ENCODE data around the gene ADRB1. TPM values are rescaled to one million over a fixed set of nuclear protein-coding genes. Genes with fewer than 3 reads are reported as not detected.
A peak's percentile ranks its signal among the peaks of the same experiment; 100 is the strongest.

Gene ADRB1
- total RNA-seq, 6 donors from 2014 or later: 18.9 to 37.2 (median 26.8) TPM

DNA sequence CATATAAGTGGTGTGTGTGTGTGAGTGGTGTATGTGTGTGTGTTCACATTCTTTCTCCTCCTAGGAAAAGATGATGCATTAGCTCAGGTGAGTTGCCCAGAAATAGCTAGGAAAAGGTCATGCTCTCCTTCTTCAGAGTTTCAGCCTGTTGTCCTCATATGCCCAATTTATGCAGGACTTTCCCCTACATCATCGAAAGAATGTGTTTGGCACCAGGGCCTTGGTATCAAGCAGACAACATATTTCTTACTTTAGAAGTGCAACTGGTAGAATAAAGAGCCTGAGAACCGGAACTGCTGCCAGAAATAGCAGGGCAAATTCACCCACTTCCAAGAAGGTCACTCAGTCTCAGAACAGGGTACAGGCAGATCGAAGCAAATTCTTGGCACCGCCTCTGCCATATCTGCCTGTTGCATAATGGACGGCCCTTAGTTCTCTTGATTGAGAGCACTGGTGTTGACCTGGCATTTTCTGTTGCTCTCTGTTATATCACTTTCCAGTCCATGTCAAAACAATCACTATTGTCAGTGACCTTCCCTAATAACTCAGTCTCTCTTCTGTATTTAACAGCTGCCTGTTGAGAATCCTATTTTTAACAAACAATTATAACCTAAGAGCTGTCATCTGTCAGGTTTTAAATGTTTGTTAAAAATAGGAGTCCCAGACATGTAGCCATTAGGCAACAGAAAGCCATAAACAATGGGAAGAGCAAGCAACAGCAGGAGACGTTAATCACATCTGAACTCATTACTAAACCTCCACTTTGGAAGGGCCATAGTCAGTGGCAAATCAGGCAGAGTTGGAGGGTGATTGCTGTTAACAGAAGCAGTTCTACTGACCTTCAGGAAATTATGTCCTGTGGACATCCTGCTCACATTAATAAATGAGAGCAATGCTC is 20.7 kb downstream of the ADRB1 start:
- H3K4me1 ChIP-seq: peaks cover 12 to 30% (median 20%) of the 10 kb centered on the region in 4 donors
- TF ChIP-seq POLR2A (IDR thresholded peaks at IDR 0.05) (no peak), EP300 (IDR thresholded peaks at IDR 0.05) (peak in 1 of 4 donors; percentile 55), POLR2AphosphoS5 (IDR thresholded peaks at IDR 0.05) (peak in 1 of 2 donors; percentile 46)
- TF ChIP-seq, protein P1, sequence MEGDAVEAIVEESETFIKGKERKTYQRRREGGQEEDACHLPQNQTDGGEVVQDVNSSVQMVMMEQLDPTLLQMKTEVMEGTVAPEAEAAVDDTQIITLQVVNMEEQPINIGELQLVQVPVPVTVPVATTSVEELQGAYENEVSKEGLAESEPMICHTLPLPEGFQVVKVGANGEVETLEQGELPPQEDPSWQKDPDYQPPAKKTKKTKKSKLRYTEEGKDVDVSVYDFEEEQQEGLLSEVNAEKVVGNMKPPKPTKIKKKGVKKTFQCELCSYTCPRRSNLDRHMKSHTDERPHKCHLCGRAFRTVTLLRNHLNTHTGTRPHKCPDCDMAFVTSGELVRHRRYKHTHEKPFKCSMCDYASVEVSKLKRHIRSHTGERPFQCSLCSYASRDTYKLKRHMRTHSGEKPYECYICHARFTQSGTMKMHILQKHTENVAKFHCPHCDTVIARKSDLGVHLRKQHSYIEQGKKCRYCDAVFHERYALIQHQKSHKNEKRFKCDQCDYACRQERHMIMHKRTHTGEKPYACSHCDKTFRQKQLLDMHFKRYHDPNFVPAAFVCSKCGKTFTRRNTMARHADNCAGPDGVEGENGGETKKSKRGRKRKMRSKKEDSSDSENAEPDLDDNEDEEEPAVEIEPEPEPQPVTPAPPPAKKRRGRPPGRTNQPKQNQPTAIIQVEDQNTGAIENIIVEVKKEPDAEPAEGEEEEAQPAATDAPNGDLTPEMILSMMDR (IDR thresholded peaks at IDR 0.05): no peak
- DNase-seq (peak in 1 of 2 donors; percentile 81), ATAC-seq (ENCODE audit: low FRiP score in 2 of 2) (peak; percentile 21 to 81)
- no peaks in the 10 kb centered on the region for H3K27me3 ChIP-seq
- 36 to 47% methylated on average over 5 to 6 of the region's 6 CpGs for WGBS, 2 donors
- H3K4me3 ChIP-seq: no peak overlapping the region
- no peaks in the 10 kb centered on the region for H3K9me3 ChIP-seq
- H3K36me3 ChIP-seq: no peaks in the 10 kb centered on the region
- H3K27ac ChIP-seq: peak overlapping the region; percentile 3 to 35 (median 12)

DNA sequence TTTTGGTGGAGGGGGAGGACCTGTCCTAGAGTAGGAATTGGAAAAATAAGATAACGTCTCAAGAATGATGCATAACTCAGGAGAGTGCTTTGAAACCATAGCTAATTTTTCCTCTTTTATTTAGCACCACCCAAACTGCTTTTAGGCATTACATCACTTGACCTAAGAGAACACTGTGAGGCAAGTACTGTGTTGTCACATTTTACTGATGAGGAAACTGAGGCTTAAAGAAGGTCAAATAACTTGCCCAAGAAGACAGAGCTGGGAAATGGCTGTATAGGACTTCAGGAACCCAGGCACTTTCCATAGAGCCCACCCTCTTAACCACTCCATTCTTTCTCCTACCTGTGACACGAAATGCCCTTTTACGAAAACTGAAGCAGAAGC is 21.4 kb downstream of the ADRB1 start:
- no peaks in the 10 kb centered on the region for H3K27me3 ChIP-seq
- no peak for ATAC-seq (ENCODE audit: low FRiP score in 2 of 2)
- no peaks in the 10 kb centered on the region for H3K9me3 ChIP-seq
- TF ChIP-seq, protein P1 (IDR thresholded peaks at IDR 0.05): no peak
- peaks cover 12 to 30% (median 18%) of the 10 kb centered on the region in 4 donors for H3K4me1 ChIP-seq
- no peak overlapping the region for H3K4me3 ChIP-seq
- DNase-seq: no peak
- WGBS, 2 donors: 86 to 88% methylated on average over 3 of the region's 3 CpGs
- H3K36me3 ChIP-seq: no peaks in the 10 kb centered on the region
- peak overlapping the region in 2 of 4 donors; percentile 7 to 35 for H3K27ac ChIP-seq

DNA sequence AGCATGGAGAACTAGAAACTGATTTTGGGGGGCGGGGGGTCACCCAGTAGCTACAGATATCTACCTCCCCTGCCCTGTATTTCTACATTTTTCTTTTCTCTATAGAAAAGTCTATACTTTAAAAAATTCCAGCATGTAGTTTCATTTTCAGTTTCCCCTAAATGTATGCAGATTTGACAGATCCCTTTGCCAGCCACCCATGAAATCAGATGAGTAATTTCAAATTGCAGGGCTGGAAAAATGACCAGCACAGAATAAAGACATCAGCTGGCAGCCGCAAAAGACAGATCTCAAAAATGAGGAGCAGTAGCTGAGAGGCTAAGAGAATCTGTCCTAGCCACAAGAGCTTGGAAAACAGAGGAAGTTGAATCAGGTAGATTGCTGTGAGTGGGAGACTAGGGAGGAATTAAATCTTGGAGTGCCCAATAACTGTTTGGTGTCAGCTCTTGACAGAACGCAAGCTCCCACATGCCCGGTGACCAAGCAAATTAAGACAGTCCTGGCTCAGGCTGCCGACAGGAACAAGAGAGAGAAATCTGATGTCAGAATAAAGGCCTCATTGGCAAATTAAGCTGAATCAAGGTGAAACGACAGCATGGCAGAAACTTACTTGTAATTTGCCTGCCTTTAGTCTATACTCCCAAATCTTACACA is 24.5 kb downstream of the ADRB1 start:
- ATAC-seq (ENCODE audit: low FRiP score in 2 of 2) (no peak), DNase-seq (no peak)
- H3K9me3 ChIP-seq: no peaks in the 10 kb centered on the region
- 70 to 72% methylated on average over 6 of the region's 6 CpGs for WGBS, 2 donors
- H3K36me3 ChIP-seq: no peaks in the 10 kb centered on the region
- H3K27me3 ChIP-seq: no peaks in the 10 kb centered on the region
- H3K4me1 ChIP-seq: peaks cover 12 to 30% (median 15%) of the 10 kb centered on the region in 4 donors
- no peak overlapping the region for H3K4me3 ChIP-seq
- TF ChIP-seq POLR2AphosphoS5 (IDR thresholded peaks at IDR 0.05) (no peak), EP300 (IDR thresholded peaks at IDR 0.05) (no peak), POLR2A (IDR thresholded peaks at IDR 0.05) (no peak)
- TF ChIP-seq, protein P1 (IDR thresholded peaks at IDR 0.05): no peak
- no peak overlapping the region for H3K27ac ChIP-seq

DNA sequence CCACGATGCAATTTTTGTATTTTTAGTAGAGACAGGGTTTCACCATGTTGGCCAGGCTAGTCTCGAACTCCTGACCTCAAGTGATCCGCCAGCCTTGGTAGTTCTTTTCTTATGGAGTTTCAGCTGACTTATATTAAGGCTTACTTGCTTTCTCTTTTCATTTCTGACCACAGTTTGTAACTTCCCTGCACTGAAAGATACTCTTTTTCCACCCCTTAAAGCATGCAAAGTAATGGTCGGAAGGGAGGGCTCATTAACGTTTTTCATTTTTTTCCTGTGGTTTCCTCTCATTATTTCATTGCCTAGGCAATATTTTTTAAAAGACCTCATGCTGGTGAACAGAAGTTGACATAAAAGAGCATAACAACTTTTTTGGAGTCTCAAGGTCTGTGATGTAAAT is 27.0 kb downstream of the ADRB1 start:
- TF ChIP-seq, protein P1 (IDR thresholded peaks at IDR 0.05): no peak
- TF ChIP-seq POLR2AphosphoS5 (IDR thresholded peaks at IDR 0.05) (no peak), EP300 (IDR thresholded peaks at IDR 0.05) (no peak), POLR2A (IDR thresholded peaks at IDR 0.05) (no peak)
- Histone ChIP-seq H3K27me3 (no peaks in the 10 kb centered on the region), H3K9me3 (no peaks in the 10 kb centered on the region), H3K36me3 (no peaks in the 10 kb centered on the region), H3K27ac (no peak overlapping the region), H3K4me1 (peaks cover 0 to 18% (median 5%) of the 10 kb centered on the region in 4 donors), H3K4me3 (no peak overlapping the region)
- 69 to 71% methylated on average over 5 of the region's 5 CpGs for WGBS, 2 donors
- DNase-seq (no peak), ATAC-seq (ENCODE audit: low FRiP score in 2 of 2) (no peak)

Data from upper lobe of left lung (tissue), 6 donors.